LHCN-M2 (cell line): Measurements from ENCODE around the gene ZNF574. TPM values are rescaled to one million over a fixed set of nuclear protein-coding genes. Genes with fewer than 3 reads are reported as not detected.

Source experiments
- DNase-seq: peaks from one replicate; pipeline ENCODE4 v3.0.0-alpha.2; 2012; ENCODE audit warnings: low read depth
- total RNA-seq: library from RNA; depleted of rRNA; stranded (reverse); fragments of >200 nt; gene quantifications from 2 replicates; pipeline ENCODE4 v1.2.3, GENCODE V29; 2014

Gene ZNF574
- total RNA-seq, 1 experiment from 2014 or later, result 23.3 TPM

DNA sequence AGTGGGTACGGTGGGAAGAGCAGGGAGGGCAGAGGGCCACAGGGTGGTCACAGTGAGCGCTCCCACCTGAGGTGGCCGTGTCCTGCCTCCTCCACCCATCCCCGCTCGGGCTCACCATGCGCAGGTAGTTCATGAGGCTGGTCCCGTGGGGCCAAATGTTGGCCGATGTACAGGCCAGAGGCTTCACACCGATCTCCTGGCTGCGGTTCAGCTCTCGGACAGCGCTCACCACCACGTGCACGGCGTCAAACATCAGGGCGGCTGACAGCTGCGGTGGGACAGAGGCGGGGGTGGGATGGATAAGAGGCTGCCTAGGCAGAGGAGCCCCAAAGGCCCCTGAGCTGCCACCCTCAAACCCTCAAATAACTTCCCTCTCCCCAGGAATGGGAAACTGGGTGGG, 21.8 kb upstream of the ZNF574 start:
- no peak for DNase-seq

DNA sequence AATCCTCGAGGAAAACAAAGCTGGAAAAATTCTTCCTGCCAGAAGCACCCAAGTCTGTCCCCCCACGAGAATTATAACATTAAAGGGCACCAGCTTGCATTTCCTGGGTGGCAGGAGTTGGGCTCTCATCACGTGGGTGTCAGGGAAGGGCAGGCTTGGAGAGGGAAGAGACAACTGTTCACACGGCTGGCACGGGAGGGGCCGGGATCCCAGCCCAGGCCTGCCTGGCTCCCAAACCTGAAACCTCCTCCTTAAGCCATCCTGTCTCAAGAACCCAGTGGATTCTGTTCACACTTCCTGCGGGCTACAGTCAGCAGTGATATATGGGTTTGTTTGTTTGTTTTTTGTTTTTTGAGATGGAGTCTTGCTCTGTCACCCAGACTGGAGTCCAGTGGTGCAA, 18.1 kb upstream of the ZNF574 start:
- no peak for DNase-seq

DNA sequence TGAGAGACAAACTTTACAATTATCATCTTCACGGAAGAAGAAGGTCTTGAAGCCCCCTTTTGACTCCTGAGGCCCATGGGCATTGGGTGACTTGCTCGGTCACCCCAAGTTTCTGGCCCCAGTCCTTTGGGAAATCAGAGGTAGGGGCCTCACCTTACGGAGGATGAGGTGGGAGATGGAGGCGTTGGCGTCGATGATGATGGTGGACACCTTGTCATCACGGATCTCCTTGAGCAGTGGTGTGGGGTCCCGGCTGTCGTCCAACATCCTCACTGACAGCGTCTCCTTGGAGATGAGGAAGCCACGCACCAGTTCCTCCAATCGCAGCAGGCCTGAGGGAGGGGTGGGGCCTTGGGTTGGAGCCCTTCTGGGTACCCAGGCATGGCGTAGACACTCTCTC, 16.8 kb upstream of the ZNF574 start:
- DNase-seq, result no peak

DNA sequence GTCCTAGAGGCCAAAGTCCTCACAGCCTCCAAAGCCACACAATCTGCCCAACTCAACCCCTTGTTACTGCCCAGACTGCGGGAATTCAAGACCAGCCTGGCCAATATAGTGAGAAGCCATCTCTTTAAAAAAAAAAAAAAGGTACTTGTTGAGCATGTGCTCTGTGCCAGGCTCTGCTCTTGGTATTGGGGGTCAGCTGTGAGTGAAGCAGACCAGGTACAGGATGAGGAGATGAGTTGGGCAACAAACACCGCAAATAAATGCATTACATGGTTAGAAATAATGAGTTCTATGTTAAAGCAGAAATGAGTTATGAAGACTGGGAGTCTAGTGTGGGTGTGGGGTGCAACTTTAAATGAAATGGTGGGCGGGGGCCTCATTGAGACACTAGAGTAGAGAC, 15.8 kb upstream of the ZNF574 start:
- DNase-seq, result no peak

DNA sequence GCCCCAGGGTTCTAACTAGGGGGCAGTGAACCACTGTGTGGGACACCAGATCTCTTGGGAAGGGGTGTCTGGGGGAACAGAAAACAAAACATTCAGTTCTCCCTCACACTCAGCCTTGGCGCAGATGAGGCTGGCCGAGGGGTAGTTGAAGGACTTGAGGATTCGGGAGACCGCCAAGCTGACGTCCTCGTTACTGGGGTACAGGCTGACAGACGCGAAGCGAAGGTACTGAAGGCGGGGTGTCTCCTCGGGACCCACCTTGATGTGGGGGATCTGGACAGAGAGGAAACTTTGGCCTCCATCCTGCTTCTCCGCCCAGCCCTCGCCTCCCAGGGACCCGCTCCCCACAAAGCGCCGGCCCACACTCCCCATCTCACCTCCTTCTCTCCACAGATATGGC, 13.6 kb upstream of the ZNF574 start:
- no peak for DNase-seq

DNA sequence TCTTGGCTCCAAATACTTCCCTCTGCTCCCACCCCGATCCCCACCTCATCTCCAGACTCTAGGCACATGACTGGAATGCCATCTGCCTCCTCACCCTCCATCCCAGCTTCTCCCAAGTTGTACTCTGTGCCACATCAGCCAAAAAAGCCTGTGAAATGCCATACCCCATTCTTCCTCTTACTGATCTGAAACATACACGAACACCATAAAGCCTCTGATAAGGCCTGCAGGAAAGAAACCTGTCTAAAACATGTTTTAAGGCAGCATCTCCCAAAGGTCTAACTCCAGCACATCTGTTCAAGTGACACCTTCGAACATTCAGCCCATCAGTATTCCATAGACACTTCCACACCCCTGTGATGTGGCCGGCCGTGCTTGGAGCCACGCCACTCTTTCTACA, 11.5 kb upstream of the ZNF574 start:
- DNase-seq, result no peak

DNA sequence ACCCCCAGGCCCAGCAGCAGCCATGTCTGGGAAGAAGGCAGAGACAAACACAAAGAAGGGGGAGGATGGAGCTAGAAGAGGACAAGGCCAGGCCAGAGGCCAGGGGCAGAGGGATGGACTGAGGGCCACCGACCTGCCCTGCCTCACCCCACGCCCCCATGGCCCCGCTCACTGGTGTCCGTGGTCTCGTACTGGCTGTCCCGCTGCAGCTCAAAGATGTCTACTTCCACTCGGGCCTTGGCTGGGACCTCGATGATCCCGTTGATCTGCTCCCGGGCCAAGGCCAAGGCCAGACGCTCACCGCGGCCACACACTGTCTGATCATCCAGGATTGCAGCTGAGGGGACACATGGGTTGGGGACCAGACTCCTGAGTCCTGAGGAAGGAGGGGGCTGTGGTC, 10.9 kb upstream of the ZNF574 start:
- no peak for DNase-seq

DNA sequence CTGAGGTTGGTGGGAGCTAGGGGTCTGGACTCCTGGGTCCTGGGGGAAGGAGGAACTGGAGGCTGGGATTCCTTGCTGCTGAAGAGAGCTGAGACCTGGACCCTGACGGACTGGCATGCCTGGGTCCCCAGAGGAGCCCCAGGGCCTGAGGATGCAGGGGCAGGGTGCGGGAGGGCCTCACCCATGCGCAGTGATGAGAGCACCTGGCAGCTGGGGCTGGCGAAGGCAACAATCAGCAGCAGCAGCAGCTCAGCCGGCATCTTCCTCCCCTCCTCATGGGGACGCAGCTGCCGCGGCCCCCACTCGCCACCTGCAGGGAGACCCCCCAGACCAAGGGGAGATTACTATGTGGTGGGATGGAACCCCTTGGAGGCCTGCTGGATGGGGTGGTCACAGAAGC, 10.5 kb upstream of the ZNF574 start:
- DNase-seq, result no peak

DNA sequence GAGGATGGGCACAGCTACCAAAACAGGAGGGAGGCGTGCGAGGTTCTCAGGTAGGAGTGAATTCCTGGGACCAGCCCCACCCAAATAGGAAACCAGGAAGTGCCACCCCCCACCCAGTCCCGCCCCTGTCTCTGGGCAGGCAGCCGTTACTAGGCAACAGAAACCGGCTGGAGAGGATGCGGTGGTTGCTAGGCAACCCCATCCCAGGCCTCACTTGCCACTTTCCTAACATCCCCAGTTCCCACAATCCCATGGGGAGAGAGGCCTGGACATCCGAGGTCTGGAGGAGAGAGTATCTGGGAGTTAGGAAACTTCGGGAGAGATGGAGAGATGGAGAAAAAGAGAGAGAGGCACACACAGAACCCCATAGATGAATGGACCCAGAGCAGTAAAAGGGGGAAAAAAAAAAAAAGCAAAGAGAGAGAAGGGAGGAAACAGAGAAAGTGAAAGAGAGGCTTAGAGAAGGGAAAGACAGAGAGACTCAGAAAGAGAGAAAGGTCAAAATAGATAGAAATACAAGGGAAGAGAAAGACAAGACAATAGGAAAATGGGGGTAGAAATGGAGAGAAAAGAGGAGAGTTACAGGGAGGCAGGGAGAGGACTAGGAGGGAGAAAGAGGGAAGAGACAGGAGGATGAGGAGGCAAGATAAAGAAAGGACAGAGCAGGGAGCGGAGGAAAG, 9.8 kb upstream of the ZNF574 start:
- peak; percentile 35 for DNase-seq

DNA sequence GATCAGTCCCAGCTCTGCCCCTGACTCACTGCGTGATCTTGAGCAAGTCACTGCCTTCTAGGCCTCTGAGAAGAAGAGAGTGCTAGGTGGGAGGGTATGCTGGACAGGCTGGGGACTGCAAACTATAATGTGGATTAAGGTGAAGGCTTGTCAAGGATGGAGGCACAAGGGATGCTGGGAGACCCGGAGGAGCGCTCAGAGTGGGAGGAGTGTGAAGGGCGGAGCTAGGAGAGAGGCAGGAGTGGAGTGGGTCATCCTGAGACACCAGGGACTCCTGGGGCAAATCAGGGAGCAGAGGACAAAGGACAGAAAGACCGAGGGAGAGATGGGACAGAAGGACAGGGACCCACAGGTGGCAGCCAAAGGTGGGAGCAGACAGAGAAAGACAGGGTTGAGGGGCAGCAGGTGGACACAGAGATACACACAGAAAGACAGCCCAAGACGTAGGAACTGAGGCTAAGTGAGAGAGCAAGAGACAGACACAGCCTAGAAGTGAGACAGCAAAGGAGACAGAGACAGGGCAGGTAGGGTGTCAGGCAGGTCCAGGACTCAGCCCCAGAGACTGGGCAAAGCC, 8.6 kb upstream of the ZNF574 start:
- DNase-seq, result no peak

DNA sequence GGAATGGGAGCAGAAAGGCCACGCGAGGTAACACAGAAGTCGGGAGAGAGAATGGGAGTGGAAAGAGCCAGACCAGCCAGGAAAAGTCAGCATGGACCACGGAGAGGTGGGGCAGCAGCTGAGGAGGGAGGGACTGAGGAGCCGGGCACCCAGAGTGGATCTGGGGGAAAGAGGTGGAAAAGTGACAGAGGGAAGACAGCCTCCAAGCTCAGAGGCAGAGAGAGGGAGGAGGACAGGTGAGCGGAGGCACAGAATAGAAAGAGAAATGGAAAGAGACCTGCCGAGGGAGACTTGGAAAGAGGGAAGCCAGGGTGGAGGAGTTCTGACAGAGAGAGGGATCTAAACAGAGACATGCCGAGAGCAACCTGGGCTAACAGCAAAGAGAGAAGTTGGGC, 7.6 kb upstream of the ZNF574 start:
- DNase-seq, result no peak

DNA sequence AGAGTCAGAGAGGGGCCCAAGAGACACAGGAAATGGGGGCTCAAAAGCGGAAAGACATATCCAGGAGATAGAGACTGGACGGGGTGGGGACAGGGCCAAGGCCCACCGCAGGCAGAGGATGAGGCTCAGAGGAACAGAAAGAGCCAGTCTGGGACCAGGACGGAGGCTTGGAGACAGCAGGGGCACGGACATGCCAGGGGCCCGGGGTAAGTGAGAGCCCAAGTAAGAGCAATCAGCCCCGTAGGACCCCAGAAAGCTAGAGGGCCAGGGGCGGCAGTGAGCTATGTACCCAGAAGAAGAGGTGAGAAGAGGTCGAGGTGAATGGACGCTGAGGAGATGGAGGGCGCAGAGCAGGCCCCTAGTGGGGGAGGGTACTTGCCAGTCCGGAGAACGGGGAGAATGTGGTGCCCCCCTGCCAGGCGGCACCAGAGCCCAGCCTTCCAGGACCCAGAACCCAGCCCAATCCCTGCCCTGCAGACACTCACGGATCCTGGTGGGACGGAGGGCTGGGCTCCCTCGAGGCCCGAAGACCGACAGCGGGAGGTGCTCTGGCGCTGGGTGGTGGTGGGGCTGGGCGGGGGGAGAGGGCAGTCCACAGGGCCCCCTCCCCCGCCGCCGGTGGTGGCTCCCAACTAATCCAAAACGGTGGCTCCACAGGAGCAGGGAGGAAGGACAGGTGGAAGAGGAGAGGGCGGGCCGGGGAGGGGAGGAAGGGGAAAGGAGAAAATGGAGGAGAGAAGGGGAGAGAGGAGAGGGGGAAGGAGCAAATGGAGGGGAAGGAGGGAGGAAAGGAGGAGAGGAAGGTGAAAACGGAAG, 7.0 kb upstream of the ZNF574 start:
- no peak for DNase-seq

DNA sequence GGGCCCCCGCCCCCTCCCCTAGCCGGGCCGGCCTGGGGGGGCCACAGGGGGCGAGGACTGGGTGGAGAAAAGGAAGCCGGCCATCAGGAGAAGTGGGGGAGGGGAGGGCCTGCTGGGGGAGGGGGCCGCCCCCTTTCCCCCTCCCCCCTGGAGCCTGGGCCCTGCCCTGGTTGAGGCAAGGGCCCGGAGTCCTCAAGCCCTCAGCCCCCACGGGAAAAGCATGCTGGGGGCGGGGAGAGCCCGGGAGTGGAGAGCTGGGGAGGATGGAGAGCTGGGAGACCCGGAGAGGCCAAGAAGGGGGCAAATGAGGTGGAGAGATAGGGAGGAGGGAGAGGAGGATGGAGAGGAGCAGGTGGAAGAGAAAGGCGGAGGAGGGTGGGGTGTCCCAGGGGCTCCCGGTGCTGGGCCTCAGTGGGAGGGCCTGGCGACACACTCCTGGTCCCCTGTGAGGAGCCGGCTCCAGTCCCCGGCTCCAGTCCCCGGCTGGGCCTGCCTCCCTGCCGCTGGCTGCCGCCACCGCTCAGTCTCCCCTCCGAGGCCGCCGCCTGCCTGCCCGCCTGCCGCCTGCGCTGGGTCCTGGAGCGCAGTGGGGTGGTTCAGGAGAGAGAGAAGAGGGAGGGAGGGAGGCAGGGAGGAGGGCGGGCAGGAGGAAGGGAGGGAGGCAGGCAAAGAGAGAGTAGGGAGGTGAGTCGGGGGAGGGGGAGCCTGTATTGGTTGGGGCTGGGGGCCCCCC, 6.2 kb upstream of the ZNF574 start, which contains the start of gene GRIK5:
TSS of gene GRIK5 (minus strand) at position 588 of the 733 bp plus-strand sequence. CDS start 4,436 bp downstream, outside the sequence.
- no peak for DNase-seq

DNA sequence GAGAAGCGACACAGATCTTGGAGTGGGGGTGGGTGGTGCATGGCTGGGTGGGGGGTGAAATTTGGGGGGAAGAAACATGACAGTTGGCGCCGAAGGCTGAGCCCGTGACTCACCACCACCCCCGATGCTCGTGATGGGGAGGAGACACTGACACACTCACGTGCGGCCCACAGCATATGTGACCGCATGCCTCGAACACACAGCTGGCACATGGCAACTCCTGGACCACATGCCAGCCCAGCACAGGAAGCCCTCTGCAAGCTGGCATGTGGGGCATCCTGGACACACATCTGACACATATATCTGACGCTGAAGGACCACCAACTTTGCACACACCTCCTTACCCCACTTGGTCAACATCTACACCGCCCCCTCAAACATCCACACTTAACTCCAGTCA, 4.7 kb upstream of the ZNF574 start:
- DNase-seq, result no peak

DNA sequence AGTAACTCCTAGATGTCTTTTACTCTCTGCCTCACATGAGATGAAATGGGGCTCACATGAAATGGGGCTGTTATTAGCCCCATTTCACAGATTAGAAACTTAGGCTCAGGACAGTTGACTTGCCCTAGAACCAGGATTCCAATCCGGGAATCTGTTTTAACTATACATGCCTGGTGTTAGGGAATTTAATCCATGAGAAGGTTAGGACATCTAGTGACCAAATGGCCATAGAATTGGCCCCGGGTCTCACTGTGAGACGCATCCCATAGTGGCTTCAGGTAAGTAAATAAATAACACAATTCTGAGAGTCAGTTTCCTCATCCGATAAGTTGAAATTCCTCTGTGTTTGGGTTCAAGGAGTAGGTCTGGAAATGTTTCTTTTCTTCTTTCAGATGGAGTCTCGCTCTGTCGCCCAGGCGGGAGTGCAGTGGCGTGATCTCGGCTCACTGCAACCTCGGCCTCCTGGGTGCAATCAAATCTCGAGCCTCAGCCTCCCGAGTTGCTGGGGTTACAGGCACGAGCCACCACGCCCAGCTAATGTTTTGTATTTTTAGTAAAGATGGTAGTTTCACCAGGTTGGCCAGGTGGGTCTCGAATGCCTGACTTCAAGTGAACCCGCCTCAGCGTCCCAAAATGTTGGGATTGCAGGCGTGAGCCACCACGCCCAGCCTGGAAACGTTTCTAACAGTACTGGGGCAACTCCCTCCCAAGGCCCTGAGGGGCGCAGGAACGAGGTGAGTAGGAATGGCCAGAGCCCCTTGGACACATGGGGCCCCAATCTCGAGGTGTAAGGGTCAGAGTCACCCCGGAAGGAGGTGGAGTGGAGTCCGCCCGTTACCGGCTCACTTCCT, 1.2 kb upstream of the ZNF574 start:
- peak; percentile 32 for DNase-seq

DNA sequence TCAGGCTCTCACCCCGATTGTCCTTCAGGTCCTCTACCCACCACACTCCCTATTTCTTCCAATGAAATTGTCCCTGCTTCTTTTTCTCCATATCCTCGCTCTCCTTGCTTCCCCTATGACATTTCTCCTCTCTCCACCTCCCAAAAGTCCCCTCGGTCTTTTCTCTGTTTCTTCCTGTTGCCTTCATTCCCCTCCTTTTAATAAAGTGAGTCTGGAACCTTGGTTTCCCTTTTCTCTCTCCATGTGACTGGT, 676 bp upstream of the ZNF574 start:
- DNase-seq, result no peak

DNA sequence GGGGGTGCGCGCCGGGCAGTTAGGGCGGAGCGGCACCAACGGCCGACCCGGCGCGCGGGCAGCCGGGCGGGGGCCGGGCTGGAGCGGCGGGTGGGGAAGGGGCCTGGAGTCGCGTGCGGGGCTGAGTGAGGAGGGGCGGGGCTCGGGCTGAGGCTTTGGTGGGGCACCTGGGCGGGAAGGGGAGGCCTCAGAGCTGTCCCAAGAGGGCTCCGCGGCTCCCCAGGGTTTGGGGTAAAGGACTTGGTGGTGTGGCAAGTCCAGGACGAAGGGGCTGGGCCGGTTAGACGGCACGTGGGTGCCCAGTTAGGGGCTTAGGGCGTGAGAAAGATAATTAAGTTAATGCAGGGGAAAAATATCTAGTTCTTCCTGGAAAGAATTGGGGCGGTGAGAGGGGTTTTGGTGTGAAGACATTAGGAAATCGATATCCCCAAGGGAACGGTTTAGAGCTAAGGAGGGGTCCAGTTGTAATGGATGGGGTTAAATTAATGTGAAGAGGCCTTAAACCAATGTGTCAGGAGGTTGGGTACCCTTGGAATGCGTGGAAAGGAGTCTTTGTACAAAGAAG, 496 bp downstream of the ZNF574 start:
- no peak for DNase-seq

DNA sequence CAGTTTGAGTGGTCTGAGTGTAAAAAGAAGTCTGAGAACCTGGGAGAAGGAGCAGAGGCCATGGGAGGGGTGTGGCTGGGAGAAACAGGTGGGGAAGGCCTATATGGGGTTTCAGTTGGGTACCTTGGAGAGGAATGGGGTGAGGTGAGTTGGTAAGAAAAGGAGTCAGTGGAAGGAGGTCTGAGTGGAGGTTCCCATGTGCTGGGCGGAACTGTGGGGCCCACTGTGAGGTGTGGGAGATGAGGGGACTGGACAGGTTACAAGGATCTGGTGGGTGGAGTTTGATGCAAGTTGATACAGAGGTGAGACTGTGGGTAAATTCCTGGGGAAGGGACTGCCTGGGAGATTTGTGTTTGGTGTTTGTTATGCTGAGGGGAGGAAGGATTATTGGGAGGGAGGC, 2.1 kb downstream of the ZNF574 start:
- DNase-seq, result no peak

DNA sequence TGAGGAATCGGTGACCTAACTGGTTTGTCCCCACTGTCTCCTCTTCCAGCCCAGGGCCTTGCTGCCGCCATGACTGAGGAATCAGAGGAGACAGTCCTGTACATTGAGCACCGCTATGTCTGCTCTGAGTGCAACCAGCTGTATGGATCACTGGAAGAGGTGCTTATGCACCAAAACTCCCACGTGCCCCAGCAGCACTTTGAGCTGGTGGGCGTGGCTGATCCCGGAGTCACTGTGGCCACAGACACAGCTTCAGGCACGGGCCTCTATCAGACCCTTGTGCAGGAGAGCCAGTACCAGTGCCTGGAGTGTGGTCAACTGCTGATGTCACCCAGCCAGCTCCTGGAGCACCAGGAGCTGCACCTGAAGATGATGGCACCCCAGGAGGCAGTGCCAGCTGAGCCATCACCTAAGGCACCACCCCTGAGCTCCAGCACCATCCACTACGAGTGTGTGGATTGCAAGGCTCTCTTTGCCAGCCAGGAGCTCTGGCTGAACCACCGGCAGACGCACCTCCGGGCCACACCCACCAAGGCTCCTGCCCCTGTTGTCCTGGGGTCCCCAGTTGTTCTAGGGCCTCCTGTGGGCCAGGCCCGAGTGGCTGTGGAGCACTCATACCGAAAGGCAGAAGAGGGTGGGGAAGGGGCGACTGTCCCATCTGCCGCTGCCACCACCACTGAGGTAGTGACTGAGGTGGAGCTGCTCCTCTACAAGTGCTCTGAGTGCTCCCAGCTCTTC, 2.7 kb downstream of the ZNF574 start:
- DNase-seq, result no peak

DNA sequence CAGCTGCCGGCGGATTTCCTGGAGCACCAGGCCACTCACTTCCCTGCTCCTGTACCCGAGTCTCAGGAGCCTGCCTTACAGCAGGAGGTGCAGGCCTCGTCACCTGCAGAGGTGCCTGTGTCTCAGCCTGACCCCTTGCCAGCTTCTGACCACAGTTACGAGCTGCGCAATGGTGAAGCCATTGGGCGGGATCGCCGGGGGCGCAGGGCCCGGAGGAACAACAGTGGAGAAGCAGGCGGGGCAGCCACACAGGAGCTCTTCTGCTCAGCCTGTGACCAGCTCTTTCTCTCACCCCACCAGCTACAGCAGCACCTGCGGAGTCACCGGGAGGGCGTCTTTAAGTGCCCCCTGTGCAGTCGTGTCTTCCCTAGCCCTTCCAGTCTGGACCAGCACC, 3.3 kb downstream of the ZNF574 start:
- DNase-seq, result no peak
